HG02759 (cell line): ENCODE measurements around the gene DIPK1C.

Source experiments
- ATAC-seq: cut with Tn5 transposase; IDR thresholded peaks from one replicate; pipeline ENCODE4 v1.9.1; 2021; ENCODE audit warnings: mild to moderate bottlenecking, moderate library complexity; ENCODE audit not compliant: unreplicated experiment

Gene DIPK1C

GRCh38 chr18:74425161-74425560 lies 31.9 kb downstream of the DIPK1C start:
- no peak for ATAC-seq

GRCh38 chr18:74422541-74422940 lies 34.6 kb downstream of the DIPK1C start:
- ATAC-seq, result no peak

- no peak for ATAC-seq
Measured at GRCh38 chr18:74420926-74421325, 36.2 kb downstream of the DIPK1C start.

GRCh38 chr18:74420481-74420880 lies 36.6 kb downstream of the DIPK1C start:
- no peak for ATAC-seq

- ATAC-seq, result no peak
Measured at GRCh38 chr18:74419761-74420160, 37.3 kb downstream of the DIPK1C start.

- ATAC-seq, result no peak
Measured at GRCh38 chr18:74418023-74418422, 39.1 kb downstream of the DIPK1C start.

- no peak for ATAC-seq
Measured at GRCh38 chr18:74416124-74416523, 41.0 kb downstream of the DIPK1C start.

- ATAC-seq, result no peak
Measured at GRCh38 chr18:74414953-74415515, 42.1 kb downstream of the DIPK1C start.

- ATAC-seq, result no peak
Measured at GRCh38 chr18:74413836-74414235, 43.3 kb downstream of the DIPK1C start.

GRCh38 chr18:74412116-74412880 lies 44.8 kb downstream of the DIPK1C start:
- no peak for ATAC-seq

- ATAC-seq, result no peak
Measured at GRCh38 chr18:74411475-74411874, 45.6 kb downstream of the DIPK1C start.

- no peak for ATAC-seq
Measured at GRCh38 chr18:74410441-74410992, 46.6 kb downstream of the DIPK1C start.

GRCh38 chr18:74407888-74408287 lies 49.2 kb downstream of the DIPK1C start:
- no peak for ATAC-seq

GRCh38 chr18:74402806-74403433 lies 54.2 kb downstream of the DIPK1C start:
- no peak for ATAC-seq

- no peak for ATAC-seq
Measured at GRCh38 chr18:74400813-74401212, 56.3 kb downstream of the DIPK1C start.

- no peak for ATAC-seq
Measured at GRCh38 chr18:74399091-74399887, 57.8 kb downstream of the DIPK1C start.

GRCh38 chr18:74397572-74397971 lies 59.5 kb downstream of the DIPK1C start:
- ATAC-seq, result no peak

- ATAC-seq, result no peak
Measured at GRCh38 chr18:74396171-74397169, 60.6 kb downstream of the DIPK1C start.

- ATAC-seq, result no peak
Measured at GRCh38 chr18:74395648-74396154, 61.4 kb downstream of the DIPK1C start.

- no peak for ATAC-seq
Measured at GRCh38 chr18:74395006-74395405, 62.1 kb downstream of the DIPK1C start.
